Measurements from ENCODE around the gene LIN52.

The LIN52 gene

GRCh38 chr14:74134484-74134883 lies 49.7 kb downstream of the LIN52 start:
- no peaks in the 10 kb centered on the region for H3K9me3 Mint-ChIP-seq
- H3K4me1 Mint-ChIP-seq, result peaks cover 10% of the 10 kb centered on the region
- no peak for DNase-seq (ENCODE audit: low spot score in 2 of 2)
- ATAC-seq (ENCODE audit: low read depth), result no peak
- H3K36me3 Mint-ChIP-seq, result peaks cover 3% of the 10 kb centered on the region
- H3K27me3 Mint-ChIP-seq, result no peaks in the 10 kb centered on the region
- H3K27ac Mint-ChIP-seq, result no peak overlapping the region
- no peak overlapping the region for H3K4me3 Mint-ChIP-seq

DNA sequence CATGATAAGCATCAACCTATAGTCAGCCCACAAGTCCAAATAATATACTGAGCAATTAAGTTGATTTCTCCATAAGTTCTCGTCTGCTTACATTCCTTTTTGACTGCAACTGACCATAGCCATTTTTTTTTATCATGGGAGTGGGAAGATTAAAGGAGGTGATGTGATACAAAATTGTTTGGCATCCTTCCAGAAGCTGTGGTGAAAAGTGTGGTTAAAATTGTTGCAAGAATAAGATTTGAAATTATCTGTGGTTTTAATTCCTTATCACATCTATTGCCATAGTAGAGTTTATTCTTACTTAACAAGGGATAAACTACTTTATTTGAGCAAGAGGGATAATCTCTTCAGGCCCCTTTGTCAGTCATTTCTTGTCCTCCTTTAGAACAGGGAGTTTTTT lies 50.7 kb downstream of the LIN52 start:
- no peak for DNase-seq (ENCODE audit: low spot score in 2 of 2)
- ATAC-seq (ENCODE audit: low read depth), result no peak

GRCh38 chr14:74140374-74140850 lies 55.7 kb downstream of the LIN52 start:
- DNase-seq (ENCODE audit: low spot score in 2 of 2), result peak in 1 of 2 donors; percentile 1
- H3K4me1 Mint-ChIP-seq, result peaks cover 8% of the 10 kb centered on the region
- H3K36me3 Mint-ChIP-seq, result peaks cover 7% of the 10 kb centered on the region
- H3K27me3 Mint-ChIP-seq, result no peaks in the 10 kb centered on the region
- ATAC-seq (ENCODE audit: low read depth), result peak; percentile 91
- H3K9me3 Mint-ChIP-seq, result no peaks in the 10 kb centered on the region
- H3K4me3 Mint-ChIP-seq, result no peak overlapping the region
- peak overlapping the region; percentile 18 for H3K27ac Mint-ChIP-seq

More for the DNA sequence above, 50.7 kb downstream of the LIN52 start:
- Mint-ChIP-seq H3K4me1 (peaks cover 14% of the 10 kb centered on the region), H3K27ac (no peak overlapping the region), H3K9me3 (no peaks in the 10 kb centered on the region), H3K36me3 (peaks cover 3% of the 10 kb centered on the region), H3K27me3 (no peaks in the 10 kb centered on the region), H3K4me3 (no peak overlapping the region)

DNA sequence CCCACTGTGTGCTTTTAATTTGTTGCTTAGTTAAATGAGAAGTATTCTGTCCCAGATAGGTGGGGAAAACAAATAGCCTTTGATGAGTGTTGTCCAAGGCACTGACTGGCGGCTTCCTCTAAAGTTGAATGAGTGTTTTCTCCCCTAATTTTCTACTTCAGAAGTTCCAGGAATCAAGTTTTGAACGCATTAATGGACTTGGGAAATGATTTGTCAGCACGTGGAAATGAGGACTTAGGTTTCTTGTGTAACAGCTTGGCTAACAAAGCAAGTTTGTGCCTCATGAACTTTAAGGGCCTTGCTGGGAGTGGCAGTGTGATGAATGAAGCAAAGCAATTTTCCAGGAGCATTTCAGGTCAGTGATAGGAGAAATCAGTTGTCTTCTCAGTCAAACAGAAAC lies 56.9 kb downstream of the LIN52 start:
- H3K9me3 Mint-ChIP-seq, result no peaks in the 10 kb centered on the region
- DNase-seq (ENCODE audit: low spot score in 2 of 2), result no peak
- no peak overlapping the region for H3K4me3 Mint-ChIP-seq
- no peaks in the 10 kb centered on the region for H3K27me3 Mint-ChIP-seq
- peaks cover 7% of the 10 kb centered on the region for H3K36me3 Mint-ChIP-seq
- no peak overlapping the region for H3K27ac Mint-ChIP-seq
- H3K4me1 Mint-ChIP-seq, result peaks cover 8% of the 10 kb centered on the region
- no peak for ATAC-seq (ENCODE audit: low read depth)

- Mint-ChIP-seq H3K27ac (no peak overlapping the region), H3K27me3 (no peaks in the 10 kb centered on the region), H3K9me3 (no peaks in the 10 kb centered on the region), H3K4me1 (peaks cover 8% of the 10 kb centered on the region), H3K4me3 (no peak overlapping the region), H3K36me3 (peaks cover 8% of the 10 kb centered on the region)
- no peak for ATAC-seq (ENCODE audit: low read depth)
- DNase-seq (ENCODE audit: low spot score in 2 of 2), result no peak
Observed at GRCh38 chr14:74142523-74142922, 57.8 kb downstream of the LIN52 start.

DNA sequence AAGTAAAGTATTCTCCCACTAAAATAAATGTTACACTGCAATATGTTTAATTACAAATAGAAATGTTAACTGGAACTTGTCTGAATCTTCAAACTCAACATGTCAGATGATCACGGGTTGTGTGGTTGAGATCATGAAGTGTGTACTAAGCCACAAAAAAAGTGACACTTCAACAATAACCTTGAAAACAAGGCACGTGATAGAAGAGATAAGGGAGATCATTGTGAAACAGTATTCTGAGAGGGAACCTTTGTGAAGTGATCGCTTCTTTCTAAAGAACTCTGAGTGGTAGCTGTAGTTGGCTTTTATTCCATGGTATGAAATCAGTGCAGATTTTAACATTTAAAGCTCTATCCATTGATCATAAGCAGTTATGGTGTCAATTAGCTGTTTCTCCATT lies 60.0 kb downstream of the LIN52 start:
- no peak overlapping the region for H3K27ac Mint-ChIP-seq

DNA sequence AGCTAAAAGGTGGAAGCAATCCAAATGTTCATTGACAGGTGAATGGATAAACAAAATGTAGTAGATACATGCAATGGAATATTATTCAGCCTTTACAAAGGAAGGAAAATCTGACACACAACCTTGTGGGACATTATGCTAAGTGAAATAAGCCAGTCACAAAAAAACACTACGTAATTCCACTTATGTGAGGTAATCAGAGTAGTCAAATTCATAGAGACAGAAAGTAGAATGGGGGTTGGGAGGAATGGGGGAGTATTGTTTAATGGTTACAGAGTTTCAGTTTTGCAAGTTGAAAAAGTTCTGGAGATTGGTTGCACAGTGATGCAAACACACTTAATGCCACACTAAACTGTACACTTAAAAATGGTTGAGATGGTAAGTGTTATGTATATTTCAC lies 62.8 kb downstream of the LIN52 start:
- no peaks in the 10 kb centered on the region for H3K9me3 Mint-ChIP-seq
- H3K27me3 Mint-ChIP-seq, result no peaks in the 10 kb centered on the region
- DNase-seq (ENCODE audit: low spot score in 2 of 2), result no peak
- no peak overlapping the region for H3K27ac Mint-ChIP-seq
- peaks cover 5% of the 10 kb centered on the region for H3K36me3 Mint-ChIP-seq
- ATAC-seq (ENCODE audit: low read depth), result no peak
- H3K4me3 Mint-ChIP-seq, result no peak overlapping the region
- H3K4me1 Mint-ChIP-seq, result no peaks in the 10 kb centered on the region

More for the DNA sequence above, 60.0 kb downstream of the LIN52 start:
- H3K27me3 Mint-ChIP-seq, result no peaks in the 10 kb centered on the region
- peaks cover 5% of the 10 kb centered on the region for H3K36me3 Mint-ChIP-seq
- no peaks in the 10 kb centered on the region for H3K9me3 Mint-ChIP-seq
- no peak overlapping the region for H3K4me3 Mint-ChIP-seq
- ATAC-seq (ENCODE audit: low read depth) (no peak), DNase-seq (ENCODE audit: low spot score in 2 of 2) (no peak)
- peaks cover 8% of the 10 kb centered on the region for H3K4me1 Mint-ChIP-seq

DNA sequence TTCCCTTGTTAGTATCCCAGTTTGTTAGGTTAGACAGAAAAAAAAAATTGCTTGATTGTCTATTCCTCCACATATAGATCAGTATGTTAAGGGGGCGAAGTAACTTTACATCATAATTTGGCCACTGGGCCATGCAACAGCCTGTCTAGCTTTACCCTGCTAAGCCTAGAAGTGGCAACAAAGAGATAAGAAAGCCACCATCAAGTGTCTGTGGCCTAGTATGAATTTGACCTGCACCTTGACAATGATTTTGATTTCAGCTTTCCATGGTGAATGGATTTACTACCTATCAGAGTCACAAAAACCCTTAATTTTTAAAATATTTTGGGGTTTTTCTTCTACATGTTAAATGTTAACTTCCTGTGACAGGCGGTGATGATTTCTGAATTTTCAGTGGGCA lies 63.9 kb downstream of the LIN52 start:
- Mint-ChIP-seq H3K36me3 (peaks cover 5% of the 10 kb centered on the region), H3K4me1 (no peaks in the 10 kb centered on the region), H3K27me3 (no peaks in the 10 kb centered on the region), H3K27ac (no peak overlapping the region), H3K9me3 (no peaks in the 10 kb centered on the region), H3K4me3 (no peak overlapping the region)
- ATAC-seq (ENCODE audit: low read depth) (no peak), DNase-seq (ENCODE audit: low spot score in 2 of 2) (no peak)

- H3K9me3 Mint-ChIP-seq, result no peaks in the 10 kb centered on the region
- no peak for ATAC-seq (ENCODE audit: low read depth)
- H3K27ac Mint-ChIP-seq, result no peak overlapping the region
- no peak for DNase-seq (ENCODE audit: low spot score in 2 of 2)
- no peak overlapping the region for H3K4me3 Mint-ChIP-seq
- H3K27me3 Mint-ChIP-seq, result no peaks in the 10 kb centered on the region
- peaks cover 11% of the 10 kb centered on the region for H3K36me3 Mint-ChIP-seq
- no peaks in the 10 kb centered on the region for H3K4me1 Mint-ChIP-seq
Observed at GRCh38 chr14:74155287-74155686, 70.5 kb downstream of the LIN52 start.

DNA sequence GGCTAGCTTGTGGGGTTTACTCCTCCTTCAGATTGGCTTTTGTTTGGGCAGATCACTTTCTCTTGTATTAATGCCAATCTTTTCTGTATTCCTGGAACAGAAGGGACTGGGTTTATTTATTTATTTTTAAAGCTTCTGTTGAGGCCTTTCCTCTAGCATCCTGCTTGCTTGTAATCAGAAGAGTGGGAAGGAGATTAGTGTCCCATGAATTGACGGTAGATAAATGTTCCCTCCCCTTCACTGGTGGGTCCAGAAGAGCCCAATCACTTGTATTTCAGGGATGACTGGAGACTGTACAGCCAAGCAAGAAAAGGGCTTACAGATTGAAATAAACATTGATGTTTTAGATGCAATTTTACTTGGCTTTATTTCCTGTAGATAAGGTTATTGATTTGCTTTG lies 71.0 kb downstream of the LIN52 start:
- Mint-ChIP-seq H3K27me3 (no peaks in the 10 kb centered on the region), H3K9me3 (no peaks in the 10 kb centered on the region), H3K4me3 (no peak overlapping the region), H3K4me1 (no peaks in the 10 kb centered on the region), H3K27ac (no peak overlapping the region), H3K36me3 (peaks cover 11% of the 10 kb centered on the region)
- ATAC-seq (ENCODE audit: low read depth) (no peak), DNase-seq (ENCODE audit: low spot score in 2 of 2) (no peak)

DNA sequence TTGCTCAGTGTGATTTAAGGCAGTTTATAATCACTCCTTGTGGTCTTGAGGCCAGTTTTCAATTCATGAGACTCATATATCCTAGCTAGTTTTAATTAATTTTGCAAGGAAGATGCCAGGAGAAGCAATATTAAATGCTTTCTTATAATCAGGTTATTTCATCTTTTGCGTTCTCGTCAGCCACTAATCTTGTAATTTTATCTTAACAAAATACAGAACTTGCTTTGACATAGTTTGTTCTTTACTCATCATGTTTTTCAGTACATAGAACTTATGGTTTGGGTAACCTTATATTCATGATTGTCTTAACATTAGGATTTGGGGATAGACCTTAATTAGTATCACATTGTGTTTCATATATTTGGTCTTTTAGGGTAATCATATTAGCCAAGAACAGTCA lies 76.0 kb downstream of the LIN52 start:
- Mint-ChIP-seq H3K4me1 (no peaks in the 10 kb centered on the region), H3K36me3 (peaks cover 18% of the 10 kb centered on the region), H3K27me3 (no peaks in the 10 kb centered on the region), H3K4me3 (no peak overlapping the region), H3K27ac (no peak overlapping the region), H3K9me3 (no peaks in the 10 kb centered on the region)
- DNase-seq (ENCODE audit: low spot score in 2 of 2) (no peak), ATAC-seq (ENCODE audit: low read depth) (no peak)

GRCh38 chr14:74161526-74162158 lies 76.9 kb downstream of the LIN52 start:
- DNase-seq (ENCODE audit: low spot score in 2 of 2), result no peak
- H3K4me1 Mint-ChIP-seq, result no peaks in the 10 kb centered on the region
- peaks cover 17% of the 10 kb centered on the region for H3K36me3 Mint-ChIP-seq

GRCh38 chr14:74169906-74170305 lies 85.2 kb downstream of the LIN52 start:
- ATAC-seq (ENCODE audit: low read depth), result no peak
- peaks cover 7% of the 10 kb centered on the region for H3K36me3 Mint-ChIP-seq
- H3K27ac Mint-ChIP-seq, result no peak overlapping the region
- no peaks in the 10 kb centered on the region for H3K9me3 Mint-ChIP-seq
- DNase-seq (ENCODE audit: low spot score in 2 of 2), result no peak
- H3K27me3 Mint-ChIP-seq, result no peaks in the 10 kb centered on the region
- no peak overlapping the region for H3K4me3 Mint-ChIP-seq
- no peaks in the 10 kb centered on the region for H3K4me1 Mint-ChIP-seq

More at GRCh38 chr14:74161526-74162158, 76.9 kb downstream of the LIN52 start:
- H3K9me3 Mint-ChIP-seq, result no peaks in the 10 kb centered on the region
- no peak overlapping the region for H3K4me3 Mint-ChIP-seq
- no peaks in the 10 kb centered on the region for H3K27me3 Mint-ChIP-seq
- H3K27ac Mint-ChIP-seq, result no peak overlapping the region
- no peak for ATAC-seq (ENCODE audit: low read depth)

GRCh38 chr14:74176400-74176793 lies 91.6 kb downstream of the LIN52 start:
- H3K4me1 Mint-ChIP-seq, result no peaks in the 10 kb centered on the region
- no peaks in the 10 kb centered on the region for H3K27me3 Mint-ChIP-seq
- no peak for DNase-seq (ENCODE audit: low spot score in 2 of 2)
- no peaks in the 10 kb centered on the region for H3K9me3 Mint-ChIP-seq
- H3K4me3 Mint-ChIP-seq, result no peak overlapping the region
- H3K27ac Mint-ChIP-seq, result no peak overlapping the region
- no peak for ATAC-seq (ENCODE audit: low read depth)
- H3K36me3 Mint-ChIP-seq, result peaks cover 8% of the 10 kb centered on the region

GRCh38 chr14:74179856-74180255 lies 95.1 kb downstream of the LIN52 start:
- no peaks in the 10 kb centered on the region for H3K9me3 Mint-ChIP-seq
- no peak for ATAC-seq (ENCODE audit: low read depth)
- DNase-seq (ENCODE audit: low spot score in 2 of 2), result no peak
- H3K36me3 Mint-ChIP-seq, result peaks cover 7% of the 10 kb centered on the region
- H3K27me3 Mint-ChIP-seq, result no peaks in the 10 kb centered on the region
- no peak overlapping the region for H3K27ac Mint-ChIP-seq
- H3K4me1 Mint-ChIP-seq, result no peaks in the 10 kb centered on the region
- no peak overlapping the region for H3K4me3 Mint-ChIP-seq

All from memory B cell (primary cell).